Germinal center (tissue), 1 donor: Measurements from ENCODE around the gene DNTT.

Experiments used
- DNase-seq: peaks from one replicate; pipeline ENCODE4 v3.0.0; 2012; ENCODE audit warnings: mixed read lengths, low spot score

DNTT gene

GRCh38 chr10:96344178-96344577, 39.9 kb downstream of the DNTT start:
- peak; percentile 13 for DNase-seq

- DNase-seq, result no peak
These were observed 41.0 kb downstream of the DNTT start for GRCh38 chr10:96345222-96345621.

- no peak for DNase-seq
These were observed 42.1 kb downstream of the DNTT start for GRCh38 chr10:96346295-96346694.

- no peak for DNase-seq
These were observed 47.8 kb downstream of the DNTT start for GRCh38 chr10:96352027-96352426.

GRCh38 chr10:96352582-96352981, 48.3 kb downstream of the DNTT start:
- no peak for DNase-seq

- DNase-seq, result no peak
These were observed 52.9 kb downstream of the DNTT start for GRCh38 chr10:96357038-96357620.

GRCh38 chr10:96358851-96359540, 54.8 kb downstream of the DNTT start, which contains the start of gene OPALIN:
Gene OPALIN (minus strand): TSS chr10:96359002. CDS start chr10:96358896, 106 bp downstream.
- no peak for DNase-seq

- no peak for DNase-seq
These were observed 55.4 kb downstream of the DNTT start for GRCh38 chr10:96359616-96360015.

- no peak for DNase-seq
These were observed 56.1 kb downstream of the DNTT start for GRCh38 chr10:96360331-96360730.

- no peak for DNase-seq
These were observed 56.5 kb downstream of the DNTT start for GRCh38 chr10:96360766-96361165.

- DNase-seq, result no peak
These were observed 61.3 kb downstream of the DNTT start for GRCh38 chr10:96365571-96365970.

- DNase-seq, result no peak
These were observed 62.3 kb downstream of the DNTT start for GRCh38 chr10:96366508-96366907.

- DNase-seq, result no peak
These were observed 63.2 kb downstream of the DNTT start for GRCh38 chr10:96367470-96367869.

GRCh38 chr10:96368971-96369370, 64.7 kb downstream of the DNTT start:
- DNase-seq, result no peak

GRCh38 chr10:96369890-96370583, 65.8 kb downstream of the DNTT start:
- no peak for DNase-seq

GRCh38 chr10:96370584-96371157, 66.4 kb downstream of the DNTT start:
- peak; percentile 78 for DNase-seq

GRCh38 chr10:96371356-96371755, 67.1 kb downstream of the DNTT start:
- no peak for DNase-seq

GRCh38 chr10:96374004-96374403, 69.8 kb downstream of the DNTT start:
- no peak for DNase-seq

- DNase-seq, result no peak
These were observed 70.4 kb downstream of the DNTT start for GRCh38 chr10:96374639-96374984.

GRCh38 chr10:96374985-96375830, 71.0 kb downstream of the DNTT start:
- peak; percentile 92 for DNase-seq

- DNase-seq, result no peak
These were observed 72.2 kb downstream of the DNTT start for GRCh38 chr10:96376483-96376882.

- no peak for DNase-seq
These were observed 73.6 kb downstream of the DNTT start for GRCh38 chr10:96377816-96378294.
